WTC11 (cell line): ENCODE results near the gene SRPK1.

Experiments used
- GABPB1 ChIP-seq: sonication (generic); formaldehyde crosslinking; IDR thresholded peaks from 2 replicates; pipeline ENCODE4 v1.8.1; 2023; ENCODE audit warnings: mild to moderate bottlenecking, missing genetic modification reagents
- PRRX2 ChIP-seq: fragments of 250-450 bp; sonication (Bioruptor Pico); IDR thresholded peaks from 2 replicates; pipeline ENCODE4 v1.8.0; 2021; ENCODE audit warnings: mild to moderate bottlenecking
- TF ChIP-seq, protein P1 (sequence below): sonication (generic); formaldehyde crosslinking; IDR thresholded peaks from 2 replicates; pipeline ENCODE4 v1.8.0; 2023; ENCODE audit warnings: missing genetic modification reagents
- TF ChIP-seq, protein P2 (sequence below): fragments of 250-450 bp; sonication (Bioruptor Pico); IDR thresholded peaks from 2 replicates; pipeline ENCODE4 v1.9.0; 2021; ENCODE audit warnings: mild to moderate bottlenecking, borderline replicate concordance
- TF ChIP-seq, protein P3 (sequence below): sonication (generic); formaldehyde crosslinking; IDR thresholded peaks from 2 replicates; pipeline ENCODE4 v1.8.0; 2022; ENCODE audit warnings: mild to moderate bottlenecking, missing genetic modification reagents
- TF ChIP-seq, protein P4 (sequence below): fragments of 200-600 bp; IDR thresholded peaks from 2 replicates; pipeline ENCODE4 v1.8.0; 2022; ENCODE audit warnings: antibody characterized with exemption

DNA sequence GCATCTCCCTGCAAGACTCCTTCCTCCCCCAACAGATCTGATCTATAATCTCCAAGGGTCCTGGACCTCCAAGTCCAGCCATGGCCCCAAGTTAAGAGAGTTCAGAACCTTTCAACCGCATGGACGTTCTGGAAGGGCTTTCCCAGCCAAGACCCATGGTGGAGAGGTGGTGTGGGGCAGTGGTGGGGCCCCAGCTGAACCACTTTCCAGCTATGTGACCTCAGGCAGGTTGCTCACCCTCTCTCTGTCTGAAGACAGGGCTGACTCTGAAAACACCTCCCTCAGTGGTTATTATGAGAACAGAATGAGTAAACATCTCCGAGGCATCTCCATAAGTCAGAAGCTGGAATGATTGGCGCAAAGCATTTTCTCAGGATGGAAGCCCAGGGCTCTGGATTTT, 124.7 kb downstream of the SRPK1 start:
- TF ChIP-seq, protein P1, sequence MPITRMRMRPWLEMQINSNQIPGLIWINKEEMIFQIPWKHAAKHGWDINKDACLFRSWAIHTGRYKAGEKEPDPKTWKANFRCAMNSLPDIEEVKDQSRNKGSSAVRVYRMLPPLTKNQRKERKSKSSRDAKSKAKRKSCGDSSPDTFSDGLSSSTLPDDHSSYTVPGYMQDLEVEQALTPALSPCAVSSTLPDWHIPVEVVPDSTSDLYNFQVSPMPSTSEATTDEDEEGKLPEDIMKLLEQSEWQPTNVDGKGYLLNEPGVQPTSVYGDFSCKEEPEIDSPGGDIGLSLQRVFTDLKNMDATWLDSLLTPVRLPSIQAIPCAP = no peak
- TF ChIP-seq, protein P2, sequence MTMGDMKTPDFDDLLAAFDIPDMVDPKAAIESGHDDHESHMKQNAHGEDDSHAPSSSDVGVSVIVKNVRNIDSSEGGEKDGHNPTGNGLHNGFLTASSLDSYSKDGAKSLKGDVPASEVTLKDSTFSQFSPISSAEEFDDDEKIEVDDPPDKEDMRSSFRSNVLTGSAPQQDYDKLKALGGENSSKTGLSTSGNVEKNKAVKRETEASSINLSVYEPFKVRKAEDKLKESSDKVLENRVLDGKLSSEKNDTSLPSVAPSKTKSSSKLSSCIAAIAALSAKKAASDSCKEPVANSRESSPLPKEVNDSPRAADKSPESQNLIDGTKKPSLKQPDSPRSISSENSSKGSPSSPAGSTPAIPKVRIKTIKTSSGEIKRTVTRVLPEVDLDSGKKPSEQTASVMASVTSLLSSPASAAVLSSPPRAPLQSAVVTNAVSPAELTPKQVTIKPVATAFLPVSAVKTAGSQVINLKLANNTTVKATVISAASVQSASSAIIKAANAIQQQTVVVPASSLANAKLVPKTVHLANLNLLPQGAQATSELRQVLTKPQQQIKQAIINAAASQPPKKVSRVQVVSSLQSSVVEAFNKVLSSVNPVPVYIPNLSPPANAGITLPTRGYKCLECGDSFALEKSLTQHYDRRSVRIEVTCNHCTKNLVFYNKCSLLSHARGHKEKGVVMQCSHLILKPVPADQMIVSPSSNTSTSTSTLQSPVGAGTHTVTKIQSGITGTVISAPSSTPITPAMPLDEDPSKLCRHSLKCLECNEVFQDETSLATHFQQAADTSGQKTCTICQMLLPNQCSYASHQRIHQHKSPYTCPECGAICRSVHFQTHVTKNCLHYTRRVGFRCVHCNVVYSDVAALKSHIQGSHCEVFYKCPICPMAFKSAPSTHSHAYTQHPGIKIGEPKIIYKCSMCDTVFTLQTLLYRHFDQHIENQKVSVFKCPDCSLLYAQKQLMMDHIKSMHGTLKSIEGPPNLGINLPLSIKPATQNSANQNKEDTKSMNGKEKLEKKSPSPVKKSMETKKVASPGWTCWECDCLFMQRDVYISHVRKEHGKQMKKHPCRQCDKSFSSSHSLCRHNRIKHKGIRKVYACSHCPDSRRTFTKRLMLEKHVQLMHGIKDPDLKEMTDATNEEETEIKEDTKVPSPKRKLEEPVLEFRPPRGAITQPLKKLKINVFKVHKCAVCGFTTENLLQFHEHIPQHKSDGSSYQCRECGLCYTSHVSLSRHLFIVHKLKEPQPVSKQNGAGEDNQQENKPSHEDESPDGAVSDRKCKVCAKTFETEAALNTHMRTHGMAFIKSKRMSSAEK (CRISPR knock-in tag) = no peak
- TF ChIP-seq PRRX2 (CRISPR knock-in tag) (no peak), GABPB1 (CRISPR knock-in tag) (no peak)
- TF ChIP-seq, protein P3, sequence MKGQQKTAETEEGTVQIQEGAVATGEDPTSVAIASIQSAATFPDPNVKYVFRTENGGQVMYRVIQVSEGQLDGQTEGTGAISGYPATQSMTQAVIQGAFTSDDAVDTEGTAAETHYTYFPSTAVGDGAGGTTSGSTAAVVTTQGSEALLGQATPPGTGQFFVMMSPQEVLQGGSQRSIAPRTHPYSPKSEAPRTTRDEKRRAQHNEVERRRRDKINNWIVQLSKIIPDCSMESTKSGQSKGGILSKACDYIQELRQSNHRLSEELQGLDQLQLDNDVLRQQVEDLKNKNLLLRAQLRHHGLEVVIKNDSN = no peak
- TF ChIP-seq, protein P4, sequence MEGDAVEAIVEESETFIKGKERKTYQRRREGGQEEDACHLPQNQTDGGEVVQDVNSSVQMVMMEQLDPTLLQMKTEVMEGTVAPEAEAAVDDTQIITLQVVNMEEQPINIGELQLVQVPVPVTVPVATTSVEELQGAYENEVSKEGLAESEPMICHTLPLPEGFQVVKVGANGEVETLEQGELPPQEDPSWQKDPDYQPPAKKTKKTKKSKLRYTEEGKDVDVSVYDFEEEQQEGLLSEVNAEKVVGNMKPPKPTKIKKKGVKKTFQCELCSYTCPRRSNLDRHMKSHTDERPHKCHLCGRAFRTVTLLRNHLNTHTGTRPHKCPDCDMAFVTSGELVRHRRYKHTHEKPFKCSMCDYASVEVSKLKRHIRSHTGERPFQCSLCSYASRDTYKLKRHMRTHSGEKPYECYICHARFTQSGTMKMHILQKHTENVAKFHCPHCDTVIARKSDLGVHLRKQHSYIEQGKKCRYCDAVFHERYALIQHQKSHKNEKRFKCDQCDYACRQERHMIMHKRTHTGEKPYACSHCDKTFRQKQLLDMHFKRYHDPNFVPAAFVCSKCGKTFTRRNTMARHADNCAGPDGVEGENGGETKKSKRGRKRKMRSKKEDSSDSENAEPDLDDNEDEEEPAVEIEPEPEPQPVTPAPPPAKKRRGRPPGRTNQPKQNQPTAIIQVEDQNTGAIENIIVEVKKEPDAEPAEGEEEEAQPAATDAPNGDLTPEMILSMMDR = no peak
